Pulmonary artery endothelial cell (primary cell): ENCODE data around the gene RACK1. TPM values are rescaled to one million over a fixed set of nuclear protein-coding genes. Genes with fewer than 3 reads are reported as not detected.

Experiments
- DNase-seq: peaks from one replicate; pipeline ENCODE4 v3.0.0-alpha.2; 2011; ENCODE audit warnings: low read depth, low spot score
- total RNA-seq: library from RNA; depleted of rRNA; stranded (reverse); fragments of >200 nt; gene quantifications from 2 replicates; pipeline ENCODE4 v1.2.3, GENCODE V29; 2014

RACK1 gene
- total RNA-seq, 1 donor from 2014 or later: 8,367 TPM

DNA sequence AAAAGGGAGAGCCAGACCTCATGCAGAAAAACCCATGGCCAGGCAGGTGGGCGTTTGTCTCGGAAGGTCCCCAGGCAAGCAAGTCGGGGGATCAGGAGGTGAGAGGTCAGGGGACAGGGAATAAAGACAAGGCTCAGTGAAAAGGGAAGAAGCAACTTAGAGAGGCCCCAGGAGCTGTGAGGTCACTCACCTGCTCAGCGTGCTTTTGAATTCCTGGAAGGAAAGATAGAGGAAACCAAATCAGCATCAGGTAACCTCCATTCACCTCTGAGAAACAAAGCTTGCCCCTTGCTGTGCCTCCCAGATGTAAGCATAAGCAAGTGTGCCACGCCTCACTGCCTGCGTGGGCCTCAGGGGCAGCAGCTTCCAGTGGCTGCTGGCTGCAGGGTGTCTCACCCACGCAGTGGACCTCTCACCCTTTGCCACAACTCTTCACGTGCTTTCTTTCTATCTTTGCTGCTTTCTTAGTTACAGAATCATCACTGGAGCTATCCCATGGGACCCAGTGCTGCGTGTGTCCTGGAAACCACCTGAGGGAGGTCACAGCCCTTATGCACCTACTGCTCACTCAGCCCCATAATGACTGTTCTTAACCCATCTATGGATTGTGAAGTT is 44.7 kb downstream of the RACK1 start:
- DNase-seq: no peak

DNA sequence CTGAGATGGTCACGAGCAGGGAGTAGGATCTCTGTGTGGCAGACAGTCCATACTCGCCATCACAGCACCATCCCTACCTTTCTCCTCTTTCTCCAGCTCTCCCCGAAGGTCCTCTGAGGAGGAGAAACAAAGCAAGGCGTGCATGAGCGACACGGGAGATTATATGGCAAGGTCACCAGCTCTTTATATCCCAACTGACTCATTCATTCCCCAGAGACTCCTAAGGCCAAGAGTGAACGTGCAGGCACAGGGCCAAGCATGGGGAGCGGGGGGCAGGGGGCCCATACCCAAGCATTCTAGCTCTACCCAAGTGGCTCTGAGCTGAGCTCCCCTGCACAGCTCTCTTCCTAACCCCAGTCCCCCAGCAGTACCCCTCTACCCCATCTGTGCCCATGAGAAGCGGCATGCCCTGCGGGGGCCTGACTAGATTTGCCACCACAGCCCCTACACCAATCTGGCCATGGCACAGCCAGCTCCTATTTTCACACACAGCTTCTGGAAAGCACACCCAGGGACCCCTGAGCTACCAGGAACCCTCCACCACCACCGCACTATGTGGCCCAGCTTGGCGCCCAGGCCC is 45.5 kb downstream of the RACK1 start:
- DNase-seq: no peak

DNA sequence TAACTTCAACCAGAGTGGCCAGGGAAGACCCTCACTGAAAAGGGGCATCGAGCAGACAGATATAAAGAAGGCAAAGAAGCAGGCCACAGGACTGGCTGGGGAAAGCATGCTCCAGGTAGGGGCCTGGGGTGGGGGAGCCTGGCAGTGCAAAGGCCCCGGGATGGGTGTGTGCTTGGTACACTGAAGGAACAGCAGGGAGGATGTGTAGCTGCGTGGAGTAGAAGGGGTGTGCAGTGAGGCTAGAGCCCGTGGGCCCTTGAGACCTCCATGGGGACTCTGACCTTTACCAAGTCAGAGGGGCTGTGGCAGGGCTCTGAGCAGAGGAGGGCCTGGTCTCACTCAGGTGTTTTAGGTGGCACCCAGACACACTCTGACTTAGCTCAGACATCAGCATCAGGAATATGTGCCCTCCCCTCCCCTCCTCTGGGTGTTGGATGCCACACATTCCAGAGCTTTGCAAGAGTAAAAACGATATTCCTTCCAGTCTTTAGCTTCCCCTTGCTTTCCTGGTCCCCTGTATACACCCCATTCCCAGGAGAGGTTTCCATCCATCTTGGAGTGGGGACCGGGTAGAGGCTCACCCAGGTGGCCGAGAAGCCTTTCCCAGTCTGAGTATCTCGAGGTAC is 46.3 kb downstream of the RACK1 start:
- no peak for DNase-seq

DNA sequence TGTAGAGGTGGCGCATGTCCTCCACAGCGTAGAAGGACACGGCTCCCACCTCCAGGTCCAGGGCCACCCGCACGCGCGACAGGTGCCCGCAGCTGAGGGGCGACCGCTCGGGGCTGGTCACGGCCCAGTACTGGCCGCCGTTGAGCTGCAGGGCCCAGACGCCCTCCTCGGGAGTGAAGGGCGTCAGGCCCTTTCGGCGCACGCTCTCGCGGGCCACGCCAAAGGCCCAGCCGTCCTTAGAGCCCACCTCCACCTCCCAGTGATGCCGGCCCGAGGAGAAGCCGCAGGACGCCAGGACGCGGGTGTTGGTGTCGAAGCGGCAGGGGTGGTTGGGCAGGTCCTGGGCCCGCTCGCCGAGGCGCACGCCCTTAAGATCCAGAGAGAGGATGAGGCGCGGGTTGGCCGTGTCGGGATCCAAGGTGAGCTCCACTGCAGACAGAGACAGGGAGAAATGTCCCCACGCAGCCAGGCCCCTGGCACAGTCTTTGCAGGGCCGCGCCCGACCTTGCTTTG is 48.4 kb downstream of the RACK1 start:
- DNase-seq: no peak

DNA sequence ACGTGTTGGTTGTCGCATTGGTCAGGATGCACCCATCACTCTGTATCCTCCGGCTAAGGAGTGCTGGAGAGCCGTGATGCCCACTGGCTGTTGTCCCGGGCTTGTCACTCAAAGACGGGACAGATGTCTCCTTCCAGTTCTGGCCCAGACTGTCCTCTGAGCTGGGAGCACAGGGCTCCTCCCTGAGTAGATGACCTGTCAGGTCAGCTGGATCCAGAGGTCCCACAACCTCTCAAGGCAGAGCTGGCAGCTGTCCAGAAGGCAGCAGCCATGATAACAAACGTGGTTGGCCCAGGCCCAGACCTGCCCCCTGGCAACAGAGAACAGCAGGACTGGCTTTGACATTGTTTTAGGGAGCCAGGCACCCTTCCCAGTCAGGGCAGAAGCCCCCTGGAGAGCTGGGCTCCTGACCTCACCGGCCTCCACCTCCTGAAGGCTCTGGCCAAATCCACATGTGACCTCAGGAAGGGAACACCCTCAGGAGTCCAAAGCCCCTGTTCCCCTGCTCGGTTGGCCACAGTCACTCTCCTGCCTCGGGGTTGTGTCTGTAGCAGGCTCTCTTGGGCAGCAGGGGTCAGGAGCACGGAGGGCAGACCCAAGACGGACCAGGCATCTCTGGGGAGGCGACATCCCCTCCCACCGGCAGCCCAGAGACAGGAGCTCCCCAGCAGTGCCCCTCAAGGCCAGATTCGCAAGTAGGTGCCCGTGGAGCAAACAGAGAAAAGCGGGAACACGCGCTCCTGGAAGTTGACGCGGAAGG is 49.0 kb downstream of the RACK1 start:
- no peak for DNase-seq

DNA sequence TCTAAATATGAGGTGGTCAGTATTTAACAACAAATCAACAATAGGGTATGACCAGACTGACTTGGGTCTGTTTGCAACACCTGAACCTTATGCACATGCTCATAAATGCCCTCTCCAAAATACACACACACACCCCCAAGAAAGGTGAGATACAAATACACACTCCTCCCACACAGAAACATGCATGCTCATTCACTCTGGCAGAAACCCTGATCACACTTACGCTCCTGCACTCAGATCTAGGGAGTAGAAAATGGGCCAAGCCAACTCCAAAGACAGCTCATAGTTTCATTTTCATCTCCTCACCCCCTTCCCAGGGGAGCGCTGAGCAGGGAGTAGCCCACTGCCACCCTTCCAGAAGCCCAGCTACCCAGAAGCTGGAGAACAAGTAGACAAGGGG is 50.0 kb downstream of the RACK1 start:
- DNase-seq: no peak

DNA sequence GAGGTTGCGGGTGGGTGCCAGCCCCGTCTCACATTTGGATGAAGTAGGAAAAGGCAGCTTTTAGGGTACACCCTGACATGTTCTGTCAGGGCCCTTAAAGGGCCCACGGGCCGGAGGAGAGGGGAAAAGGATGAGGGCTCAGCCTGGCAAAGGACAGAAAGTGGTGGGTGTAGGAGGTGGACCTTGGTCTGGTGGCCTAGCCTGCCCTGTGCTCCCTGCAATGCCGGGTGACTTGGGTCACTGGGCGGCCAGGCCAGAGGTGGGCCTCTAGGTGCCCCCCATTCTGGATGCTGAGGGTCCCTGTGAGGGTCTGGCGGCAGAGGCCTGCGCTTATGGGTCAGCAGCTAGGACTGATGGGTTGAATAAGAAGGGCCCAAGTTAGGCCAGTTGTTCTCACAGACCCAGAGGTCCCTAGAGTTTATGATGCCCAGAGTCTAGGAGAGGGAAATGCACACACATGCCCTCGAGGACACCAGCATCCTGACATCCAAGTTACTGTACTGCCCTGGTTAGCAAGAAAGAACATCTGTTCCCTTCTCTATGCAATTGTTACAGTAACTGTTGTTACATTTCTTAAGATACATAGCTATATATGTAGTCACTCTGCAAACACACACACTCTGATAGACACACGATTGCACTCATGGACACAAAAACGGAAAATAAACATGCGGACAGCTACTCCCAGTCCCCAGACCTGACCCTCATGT is 51.2 kb downstream of the RACK1 start:
- DNase-seq: no peak

DNA sequence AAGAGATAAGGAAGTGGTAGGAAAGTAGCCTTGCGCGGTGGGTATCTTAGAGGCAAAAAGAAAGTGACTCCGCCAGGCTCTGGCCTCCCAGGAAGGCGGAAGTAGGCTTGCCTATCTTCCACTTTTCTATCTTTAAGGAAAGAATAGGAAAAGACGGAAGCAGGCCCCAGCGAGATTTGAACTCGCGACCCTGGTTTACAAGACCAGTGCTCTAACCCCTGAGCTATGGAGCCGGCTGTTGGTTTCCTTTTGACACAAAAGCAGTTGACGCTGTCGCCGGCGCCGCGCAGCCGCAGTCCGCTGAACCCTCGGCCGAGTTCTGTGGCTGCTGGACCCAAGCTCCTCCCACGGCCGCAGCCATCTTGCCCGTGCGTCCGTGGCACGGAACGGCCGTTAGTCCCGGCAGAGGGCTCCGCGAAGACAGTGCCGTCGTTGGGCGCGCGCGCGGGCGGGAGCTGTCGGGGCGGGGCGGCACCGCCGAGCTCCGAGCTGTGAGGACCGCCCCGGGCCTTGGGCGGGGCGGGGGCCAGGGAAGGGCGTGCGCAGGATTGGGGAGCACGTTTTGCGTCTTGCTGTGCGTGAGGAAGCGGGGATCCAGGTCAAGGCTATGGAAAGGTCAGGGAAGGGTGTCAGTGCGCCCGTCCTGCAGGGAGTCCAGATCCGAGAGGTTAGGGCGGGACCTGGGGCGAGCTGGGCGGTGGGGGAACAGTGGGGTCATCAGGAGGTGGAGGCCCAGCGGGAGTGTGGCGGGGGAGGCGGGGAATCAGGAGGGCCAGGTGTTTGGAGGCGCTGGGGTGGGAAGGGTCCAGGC is 52.0 kb downstream of the RACK1 start:
- peak; percentile 76 for DNase-seq

DNA sequence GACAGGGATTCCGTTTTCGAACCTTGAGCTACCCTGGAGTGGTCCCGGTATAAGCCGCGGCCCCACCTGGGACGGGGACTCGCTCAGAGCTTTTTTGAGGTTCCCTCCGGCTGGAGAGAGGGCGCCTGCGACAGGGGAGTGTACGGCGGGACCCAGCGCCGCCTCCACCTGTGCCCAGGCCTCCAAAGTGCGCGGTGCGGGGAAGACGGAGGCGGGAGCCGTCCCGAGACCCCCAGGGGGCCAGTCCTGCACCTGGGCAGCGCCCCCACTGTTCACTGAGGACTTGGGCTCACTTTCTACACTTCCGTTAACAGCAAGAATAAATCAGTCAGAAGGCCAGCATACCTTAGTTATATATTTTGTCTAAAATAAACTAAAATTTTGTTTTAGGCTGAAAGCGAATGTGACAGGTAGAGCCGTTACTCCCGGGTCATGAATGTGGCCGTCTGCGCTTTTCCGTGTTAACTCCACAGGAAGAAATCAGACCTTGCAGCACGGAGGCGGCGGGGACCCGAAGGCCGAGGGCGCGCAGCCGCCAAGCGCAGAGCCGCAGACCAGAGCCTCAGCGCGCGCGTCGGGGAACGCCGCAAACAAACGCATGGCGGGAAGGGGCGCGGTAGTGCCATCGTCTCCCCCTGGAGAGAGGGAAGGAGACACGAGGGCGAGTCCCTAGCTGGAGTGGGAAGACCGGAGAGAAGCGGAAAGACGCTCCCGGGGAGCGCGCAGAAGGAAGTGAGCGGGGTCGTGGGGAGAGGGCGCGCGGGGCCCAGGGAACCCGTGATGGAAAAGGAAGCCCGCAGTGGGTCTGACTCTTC is 52.8 kb downstream of the RACK1 start:
- DNase-seq: no peak

DNA sequence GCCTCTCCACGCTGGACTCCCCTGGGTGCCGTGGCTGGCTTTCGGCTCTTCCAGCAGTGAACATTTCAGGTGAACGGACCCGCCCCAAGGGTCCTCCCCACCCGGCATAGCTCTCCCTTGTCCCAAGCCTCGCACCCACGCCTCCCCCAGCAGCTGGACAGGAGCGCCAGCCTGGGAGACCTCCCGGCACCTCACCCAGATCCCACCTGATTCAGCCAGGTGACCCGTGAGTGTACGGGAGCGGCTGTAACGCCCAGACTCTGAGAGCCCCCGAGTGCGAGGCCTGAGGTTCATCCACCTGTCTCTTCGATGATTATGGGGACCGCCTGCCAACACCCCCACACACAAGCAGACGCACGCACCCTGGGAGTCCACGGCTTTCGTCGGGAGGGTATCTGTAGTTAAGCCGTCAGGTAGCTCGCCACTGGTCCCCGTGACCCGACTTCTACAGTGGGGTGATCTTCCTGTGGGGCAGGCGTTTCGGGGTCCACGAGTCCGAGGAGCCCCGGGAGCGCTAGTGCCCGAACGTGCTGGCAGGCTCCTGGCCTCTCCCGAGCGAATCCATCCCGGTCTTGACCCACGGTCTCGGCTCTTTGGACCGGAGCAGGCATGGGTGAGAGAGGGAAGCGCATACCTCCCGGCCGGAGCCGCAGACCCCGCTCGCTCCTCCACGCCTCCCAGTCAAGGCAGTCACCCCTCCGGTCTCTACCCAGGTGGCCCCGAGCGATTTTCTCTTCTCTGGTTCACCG is 53.6 kb downstream of the RACK1 start:
- no peak for DNase-seq

DNA sequence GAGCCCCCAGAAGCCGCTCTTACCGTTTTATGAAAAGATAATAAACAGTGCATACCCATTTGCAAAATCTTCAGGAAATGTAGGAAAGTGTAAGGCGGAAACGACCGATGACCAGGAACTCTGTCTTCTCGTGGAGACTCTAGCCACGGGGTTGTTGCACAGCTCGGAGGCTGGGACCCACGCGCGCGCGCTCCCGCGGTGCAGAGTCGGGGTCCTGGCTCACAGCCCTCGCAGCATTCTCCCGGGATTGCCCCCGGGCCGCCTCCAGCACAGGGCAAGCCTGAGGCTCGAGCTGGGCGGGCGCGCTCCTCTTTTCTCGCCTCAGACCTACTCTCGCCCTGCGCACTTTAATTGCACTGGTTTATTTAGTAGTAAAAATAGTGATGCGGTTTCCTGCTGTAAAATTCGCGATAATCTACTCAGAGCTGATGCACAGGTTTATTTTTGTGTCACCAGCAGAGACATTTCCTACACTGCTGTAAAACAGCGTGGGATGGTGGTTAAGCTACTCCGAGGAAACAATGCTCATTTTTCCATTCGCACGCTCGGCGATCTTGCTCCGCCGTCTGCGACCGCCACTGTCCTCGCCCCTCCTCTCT is 54.2 kb downstream of the RACK1 start:
- no peak for DNase-seq

DNA sequence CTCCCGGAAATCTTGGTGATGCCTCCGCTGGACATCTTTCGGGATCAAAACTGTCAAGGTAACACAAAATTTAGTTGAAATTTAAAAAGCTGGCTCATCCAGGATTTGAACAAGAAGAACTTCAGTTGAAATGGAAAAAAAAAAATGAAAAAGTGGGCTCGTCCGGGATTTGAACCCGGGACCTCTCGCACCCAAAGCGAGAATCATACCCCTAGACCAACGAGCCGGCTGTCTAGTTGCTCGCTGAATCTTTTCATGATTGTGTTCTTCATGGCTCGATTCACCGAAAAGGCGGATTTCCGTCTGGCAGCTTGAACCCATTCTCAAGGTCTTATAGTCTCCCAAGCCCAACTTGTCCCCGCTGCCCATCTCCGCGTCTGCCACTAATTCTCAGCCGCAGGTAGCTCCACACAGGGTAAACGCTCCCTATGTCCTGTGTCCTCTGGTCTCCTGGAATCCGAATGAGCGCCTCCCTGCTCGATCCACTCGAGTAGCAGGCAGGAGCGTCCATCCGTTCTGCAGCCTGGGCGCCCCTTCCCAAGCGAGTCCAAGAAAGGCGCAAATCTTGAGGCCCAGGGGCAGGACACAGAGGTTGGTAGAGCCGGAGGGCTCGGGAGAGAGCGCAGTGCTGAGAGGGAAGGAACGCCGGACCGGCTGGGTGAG is 54.9 kb downstream of the RACK1 start:
- DNase-seq: no peak

DNA sequence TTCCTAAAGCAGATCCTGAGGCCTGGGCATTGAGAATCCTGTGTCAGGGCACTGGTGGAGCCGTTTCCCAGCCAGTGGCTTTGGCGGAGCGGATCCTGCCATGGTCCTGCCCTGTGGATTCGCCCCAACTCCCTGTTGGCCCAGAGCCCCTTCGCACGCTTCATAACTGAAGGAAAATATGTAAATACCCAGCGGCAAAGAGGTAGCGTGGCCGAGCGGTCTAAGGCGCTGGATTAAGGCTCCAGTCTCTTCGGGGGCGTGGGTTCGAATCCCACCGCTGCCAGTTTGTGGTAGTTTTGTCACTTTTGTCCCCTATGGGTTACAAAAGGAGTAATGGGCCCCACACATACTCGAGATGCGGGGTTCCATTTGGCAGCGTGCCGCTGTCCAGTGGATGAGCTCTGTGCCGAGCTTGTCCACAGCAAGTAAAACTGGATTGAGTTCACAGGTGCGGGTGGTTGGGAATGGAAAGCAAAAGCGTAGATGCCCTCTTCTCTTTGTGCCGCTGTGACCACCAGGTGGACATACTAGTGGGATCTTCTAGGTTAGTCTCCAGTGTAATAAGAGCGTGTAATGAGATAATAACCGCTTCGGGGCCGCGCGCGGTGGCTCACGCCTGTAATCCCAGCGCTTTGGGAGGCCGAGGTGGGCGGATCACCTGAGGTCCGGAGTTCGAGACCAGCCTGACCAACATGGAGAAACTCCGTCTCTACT is 56.0 kb downstream of the RACK1 start:
- no peak for DNase-seq

DNA sequence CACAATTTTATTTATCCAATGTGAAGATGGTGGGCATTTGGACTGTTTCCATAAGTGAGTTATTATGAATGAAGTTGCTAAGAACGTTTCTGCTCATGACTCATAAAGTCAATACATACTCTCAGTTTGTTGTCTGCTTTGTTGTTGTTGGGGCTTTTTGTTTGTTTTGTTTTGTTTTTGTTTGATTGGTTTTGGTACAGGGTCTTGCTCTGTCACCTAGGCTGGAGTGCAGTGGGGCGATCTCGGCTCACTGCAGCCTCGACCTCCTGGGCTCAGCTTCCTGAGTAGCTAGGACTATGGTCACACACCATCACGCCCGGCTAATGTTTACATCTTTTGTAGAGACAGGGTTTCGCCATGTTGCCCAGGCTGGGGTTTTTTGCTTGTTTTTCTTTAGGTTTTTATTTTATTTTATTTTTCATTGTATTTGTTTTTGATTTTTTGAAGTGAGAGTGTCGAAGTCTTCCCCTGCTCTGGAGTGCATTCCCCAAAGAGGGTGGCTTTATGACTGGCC is 56.7 kb downstream of the RACK1 start:
- no peak for DNase-seq
